Glutamatergic neuron (in vitro differentiated cells): ENCODE data around the gene RHBDL1. TPM values are rescaled to one million over a fixed set of nuclear protein-coding genes. Genes with fewer than 3 reads are reported as not detected.
A peak's percentile ranks its signal among the peaks of the same experiment; 100 is the strongest.

Experiments used
- DNase-seq: peaks from one replicate; pipeline ENCODE4 v3.0.0; 2022
- H3K27ac Mint-ChIP-seq: one replicate; pipeline ENCODE4 v1.8.0; 2020; ENCODE audit warnings: mild to moderate bottlenecking, mixed read lengths, inconsistent platforms; ENCODE audit not compliant: unreplicated experiment
- H3K27me3 Mint-ChIP-seq: one replicate; pipeline ENCODE4 v1.8.0; 2020; ENCODE audit warnings: mild to moderate bottlenecking, moderate library complexity, mixed read lengths, inconsistent platforms; ENCODE audit not compliant: unreplicated experiment
- H3K36me3 Mint-ChIP-seq: one replicate; pipeline ENCODE4 v1.8.0; 2020; ENCODE audit warnings: mild to moderate bottlenecking, mixed read lengths, inconsistent platforms; ENCODE audit not compliant: unreplicated experiment
- H3K4me1 Mint-ChIP-seq: one replicate; pipeline ENCODE4 v1.8.0; 2020; ENCODE audit warnings: mild to moderate bottlenecking, low read depth, mixed read lengths, inconsistent platforms; ENCODE audit not compliant: unreplicated experiment
- H3K4me3 Mint-ChIP-seq: one replicate; pipeline ENCODE4 v1.8.0; 2020; ENCODE audit warnings: mild to moderate bottlenecking, mixed read lengths, inconsistent platforms; ENCODE audit not compliant: unreplicated experiment
- H3K9me3 Mint-ChIP-seq: one replicate; pipeline ENCODE4 v1.8.0; 2020; ENCODE audit warnings: mild to moderate bottlenecking, moderate library complexity, mixed read lengths, inconsistent platforms; ENCODE audit not compliant: unreplicated experiment
- total RNA-seq: library from RNA; stranded (reverse); fragmentation: NEBNext Ultra II Directional; extraction: Animal tissue kit (Norgen Biotek cat#: 25700); gene quantifications from one replicate; pipeline ENCODE4 v1.2.1, GENCODE V29; 2021; ENCODE audit not compliant: unreplicated experiment
- TF ChIP-seq, protein P1 (sequence below): fragments of 200-600 bp; sonication (generic); IDR thresholded peaks from one replicate; pipeline ENCODE4 v1.5.0; 2021; ENCODE audit not compliant: partially characterized antibody, unreplicated experiment

RHBDL1 gene
- total RNA-seq, 1 donor from 2014 or later = 8.2 TPM

DNA sequence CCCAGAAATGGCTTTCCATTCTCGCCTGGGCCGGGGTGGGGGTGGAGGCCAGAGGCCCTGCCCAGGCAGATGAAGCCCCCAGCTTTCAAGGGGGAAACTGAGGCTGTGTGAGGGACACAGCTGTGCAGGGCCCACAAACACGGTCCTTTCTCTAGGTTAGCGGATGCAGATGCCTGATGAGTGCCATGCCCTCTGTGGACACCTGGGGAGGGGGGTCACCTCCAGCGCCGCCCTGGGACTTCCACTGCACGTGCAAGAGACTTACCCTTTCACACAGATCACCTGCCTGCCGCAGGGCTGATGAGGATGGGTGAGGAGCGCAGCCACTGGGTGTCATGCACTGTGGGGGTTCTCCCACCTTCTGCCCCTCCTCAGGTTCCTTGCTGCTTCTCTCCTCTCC, 42.9 kb downstream of the RHBDL1 start:
- H3K9me3 Mint-ChIP-seq = peaks cover 14% of the 10 kb centered on the region
- H3K27ac Mint-ChIP-seq = peak overlapping the region; percentile 99
- TF ChIP-seq, protein P1, sequence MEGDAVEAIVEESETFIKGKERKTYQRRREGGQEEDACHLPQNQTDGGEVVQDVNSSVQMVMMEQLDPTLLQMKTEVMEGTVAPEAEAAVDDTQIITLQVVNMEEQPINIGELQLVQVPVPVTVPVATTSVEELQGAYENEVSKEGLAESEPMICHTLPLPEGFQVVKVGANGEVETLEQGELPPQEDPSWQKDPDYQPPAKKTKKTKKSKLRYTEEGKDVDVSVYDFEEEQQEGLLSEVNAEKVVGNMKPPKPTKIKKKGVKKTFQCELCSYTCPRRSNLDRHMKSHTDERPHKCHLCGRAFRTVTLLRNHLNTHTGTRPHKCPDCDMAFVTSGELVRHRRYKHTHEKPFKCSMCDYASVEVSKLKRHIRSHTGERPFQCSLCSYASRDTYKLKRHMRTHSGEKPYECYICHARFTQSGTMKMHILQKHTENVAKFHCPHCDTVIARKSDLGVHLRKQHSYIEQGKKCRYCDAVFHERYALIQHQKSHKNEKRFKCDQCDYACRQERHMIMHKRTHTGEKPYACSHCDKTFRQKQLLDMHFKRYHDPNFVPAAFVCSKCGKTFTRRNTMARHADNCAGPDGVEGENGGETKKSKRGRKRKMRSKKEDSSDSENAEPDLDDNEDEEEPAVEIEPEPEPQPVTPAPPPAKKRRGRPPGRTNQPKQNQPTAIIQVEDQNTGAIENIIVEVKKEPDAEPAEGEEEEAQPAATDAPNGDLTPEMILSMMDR = no peak
- H3K4me1 Mint-ChIP-seq = peaks cover 14% of the 10 kb centered on the region
- peak overlapping the region; percentile 81 for H3K4me3 Mint-ChIP-seq
- H3K27me3 Mint-ChIP-seq = peaks cover 18% of the 10 kb centered on the region
- no peak for DNase-seq
- no peaks in the 10 kb centered on the region for H3K36me3 Mint-ChIP-seq

DNA sequence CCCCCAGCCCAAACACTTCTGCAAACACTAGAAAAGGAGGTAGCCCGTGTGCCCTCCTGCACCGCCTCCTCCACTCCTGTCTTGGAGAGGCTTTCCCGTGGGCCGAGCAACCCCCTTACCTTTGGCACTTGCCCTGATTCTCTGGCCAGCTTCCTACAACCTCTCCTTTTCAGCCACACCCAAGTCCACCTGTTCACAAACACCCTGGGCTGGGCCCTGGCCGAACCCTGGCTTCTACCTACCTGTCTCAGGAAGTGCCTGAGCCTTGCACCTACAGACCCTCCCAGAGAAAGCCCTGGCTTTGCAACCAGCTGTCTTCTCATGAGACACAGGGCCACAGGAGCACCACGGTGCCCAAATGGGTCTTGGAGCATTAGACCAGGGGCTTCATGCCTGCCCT, 43.5 kb downstream of the RHBDL1 start:
- peaks cover 15% of the 10 kb centered on the region for H3K27me3 Mint-ChIP-seq
- peaks cover 14% of the 10 kb centered on the region for H3K4me1 Mint-ChIP-seq
- no peaks in the 10 kb centered on the region for H3K36me3 Mint-ChIP-seq
- H3K27ac Mint-ChIP-seq = peak overlapping the region; percentile 99
- DNase-seq = no peak
- H3K9me3 Mint-ChIP-seq = peaks cover 11% of the 10 kb centered on the region
- TF ChIP-seq, protein P1 = no peak
- peak overlapping the region; percentile 81 for H3K4me3 Mint-ChIP-seq

DNA sequence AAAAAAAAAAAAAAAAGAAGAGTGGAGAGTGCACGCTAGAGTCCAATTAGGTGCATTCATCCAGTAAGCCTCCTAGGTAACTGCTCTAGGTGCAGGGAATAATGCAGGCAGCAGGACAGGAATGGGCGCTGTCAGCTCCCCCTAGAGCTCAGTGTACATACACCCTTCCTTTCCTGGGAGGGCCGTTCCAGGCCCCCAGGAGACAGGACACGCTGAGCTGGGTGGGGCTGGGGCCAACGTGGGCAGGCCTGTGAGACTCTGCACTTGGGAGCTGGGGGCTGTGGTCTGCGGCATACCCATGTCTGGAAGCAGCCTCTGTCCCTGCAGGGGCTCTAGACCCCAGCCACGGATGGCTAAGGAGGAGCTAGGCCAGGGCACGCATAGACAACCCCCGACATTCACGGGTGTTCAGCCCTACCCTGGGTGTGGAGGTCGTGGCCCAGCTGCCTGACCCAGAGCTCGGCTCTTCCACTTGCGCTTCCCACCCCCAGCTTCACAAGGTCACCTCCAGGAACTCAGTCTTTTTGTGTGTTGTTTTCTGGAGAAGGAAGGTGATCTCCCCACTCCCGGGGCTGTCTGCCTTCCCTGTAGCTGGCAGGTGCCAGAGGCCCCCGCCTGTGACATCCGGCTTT, 44.5 kb downstream of the RHBDL1 start:
- TF ChIP-seq, protein P1 = no peak

DNA sequence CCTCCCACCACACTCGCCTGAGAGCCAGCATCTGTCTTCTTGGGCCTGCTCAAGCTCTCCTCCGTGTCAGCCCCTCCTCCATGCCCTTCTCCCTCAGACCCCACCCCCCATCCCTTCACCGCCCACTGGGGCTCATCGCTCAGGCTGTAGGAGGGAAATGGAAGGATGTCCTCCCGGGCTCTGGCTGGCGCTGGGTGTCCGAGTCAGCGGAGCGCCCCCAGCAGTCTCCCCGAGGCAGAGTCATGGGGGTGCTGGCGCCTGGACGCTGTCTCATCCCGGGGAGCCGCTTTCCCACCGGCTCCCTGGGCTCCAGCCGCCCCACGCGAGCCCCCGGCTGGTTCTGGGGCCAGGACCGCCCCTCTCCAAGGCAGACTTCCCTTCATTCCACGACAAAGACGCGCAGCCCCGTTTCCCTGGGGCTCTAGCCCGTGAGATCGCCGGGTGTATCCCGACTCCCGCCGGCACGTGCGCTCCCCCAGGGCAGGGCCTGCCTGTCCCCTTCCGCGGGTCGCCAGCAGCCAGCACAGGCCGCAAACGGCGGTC, 45.0 kb downstream of the RHBDL1 start:
- TF ChIP-seq, protein P1 = peak; percentile 11
- peak; percentile 78 for DNase-seq
- no peaks in the 10 kb centered on the region for H3K36me3 Mint-ChIP-seq
- H3K27ac Mint-ChIP-seq = peak overlapping the region; percentile 99
- peak overlapping the region; percentile 85 for H3K4me3 Mint-ChIP-seq
- H3K27me3 Mint-ChIP-seq = peaks cover 16% of the 10 kb centered on the region
- H3K9me3 Mint-ChIP-seq = peaks cover 10% of the 10 kb centered on the region
- peaks cover 14% of the 10 kb centered on the region for H3K4me1 Mint-ChIP-seq

More for the DNA sequence above, 44.5 kb downstream of the RHBDL1 start:
- no peaks in the 10 kb centered on the region for H3K36me3 Mint-ChIP-seq
- no peak for DNase-seq
- peak overlapping the region; percentile 99 for H3K27ac Mint-ChIP-seq
- H3K4me3 Mint-ChIP-seq = peak overlapping the region; percentile 85
- H3K9me3 Mint-ChIP-seq = peaks cover 10% of the 10 kb centered on the region
- peaks cover 15% of the 10 kb centered on the region for H3K27me3 Mint-ChIP-seq
- H3K4me1 Mint-ChIP-seq = peaks cover 14% of the 10 kb centered on the region
